CD4-positive, alpha-beta T cell treated with Interleukin-15 for 1 hour (primary cell): ENCODE results near the gene FOXP1.

ENCODE experiments used
- DNase-seq: peaks from one replicate; pipeline ENCODE4 v3.0.0-alpha.2; 2020

The FOXP1 gene

GRCh38 chr3:71156062-71156665, 427.4 kb downstream of the FOXP1 start:
- DNase-seq, result no peak

- DNase-seq, result no peak
Measured at GRCh38 chr3:71154846-71155245, 428.7 kb downstream of the FOXP1 start.

- DNase-seq, result no peak
Measured at GRCh38 chr3:71153713-71154112, 429.8 kb downstream of the FOXP1 start.

GRCh38 chr3:71152892-71153265, 430.6 kb downstream of the FOXP1 start:
- no peak for DNase-seq

- DNase-seq, result no peak
Measured at GRCh38 chr3:71152039-71152891, 431.3 kb downstream of the FOXP1 start.

DNA sequence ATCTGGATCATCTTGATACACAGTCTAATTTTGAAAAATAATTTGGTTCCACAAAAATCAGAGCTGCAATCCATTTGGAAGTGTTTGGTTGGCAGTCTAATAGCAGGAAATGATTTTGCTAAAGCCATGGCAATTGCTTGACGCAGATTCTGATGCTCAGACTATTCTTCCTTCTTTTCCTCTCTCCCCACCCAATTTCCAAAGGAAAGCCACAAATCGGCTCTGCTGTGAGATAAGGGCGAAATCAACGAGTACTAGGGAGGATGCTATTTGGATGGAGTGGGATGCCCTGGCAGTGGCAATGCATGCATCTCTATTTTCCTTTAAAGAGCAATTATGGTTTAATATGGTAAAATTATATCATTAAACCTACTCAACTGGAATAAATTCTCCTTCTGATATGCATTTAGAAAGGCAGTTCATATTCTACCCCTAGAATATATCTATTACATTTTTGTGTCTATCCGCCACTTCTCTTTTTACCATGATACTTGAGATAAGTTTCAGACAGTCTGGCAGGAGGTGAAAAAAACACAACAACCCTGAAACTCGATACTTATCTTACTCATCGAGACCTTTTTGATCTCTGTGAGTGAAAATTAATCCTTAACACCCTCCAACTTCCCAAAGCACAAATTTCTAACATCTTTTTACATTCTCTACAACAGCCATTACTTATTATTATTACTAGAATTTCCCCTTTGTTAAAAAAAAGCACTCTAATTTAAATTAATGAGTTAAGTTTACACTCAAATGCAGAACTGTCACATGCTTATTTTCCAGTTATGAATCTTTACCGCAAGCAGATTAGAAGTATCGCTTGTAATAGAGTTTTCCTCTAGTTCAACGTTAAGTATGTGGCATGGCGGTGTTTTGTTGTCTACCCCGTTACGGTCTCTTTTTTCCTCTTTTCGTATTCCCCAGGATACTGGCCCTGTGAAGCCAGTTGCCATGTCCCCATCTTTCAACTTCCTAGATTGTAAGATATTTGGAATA, 433.3 kb downstream of the FOXP1 start:
- no peak for DNase-seq

- DNase-seq, result no peak
Measured at GRCh38 chr3:71148455-71149060, 435.0 kb downstream of the FOXP1 start.

DNA sequence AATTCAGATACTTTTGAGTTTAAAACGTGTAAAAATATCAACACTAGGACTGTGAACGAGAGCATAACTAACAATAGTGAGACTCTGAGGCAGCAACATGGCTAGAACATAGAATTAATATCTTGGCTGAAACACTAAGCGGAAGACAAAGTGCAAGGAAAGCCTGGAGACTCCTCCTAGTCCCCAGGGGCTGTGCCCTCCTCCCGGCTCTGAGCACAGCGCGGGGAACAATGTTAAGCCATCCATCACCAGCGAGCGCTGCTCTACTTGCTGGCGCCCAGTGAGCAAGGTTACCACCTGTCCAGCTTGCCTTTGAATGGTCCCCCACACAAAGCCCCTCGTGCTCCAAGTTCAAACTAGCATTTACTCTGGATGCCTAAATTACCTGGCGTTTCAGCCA, 436.9 kb downstream of the FOXP1 start:
- DNase-seq, result no peak

DNA sequence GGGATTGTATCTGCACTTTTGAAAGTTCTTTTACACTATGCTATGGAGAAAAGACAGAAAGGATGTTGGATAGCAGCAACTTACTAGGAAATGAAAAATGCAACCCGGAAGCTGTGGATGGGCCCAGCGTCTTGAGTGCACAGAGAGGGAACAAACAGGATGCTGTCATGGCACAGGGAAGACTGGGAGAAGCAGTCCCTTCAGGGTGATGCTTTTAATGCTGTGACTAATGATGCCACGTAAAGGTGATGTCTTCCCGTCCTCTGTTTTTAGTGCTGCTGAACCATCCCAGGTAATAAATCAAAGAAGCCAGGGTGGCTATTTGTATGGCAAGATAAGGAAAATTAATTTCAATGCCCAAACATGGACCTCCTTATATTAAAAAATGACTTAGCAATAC, 437.6 kb downstream of the FOXP1 start:
- no peak for DNase-seq

DNA sequence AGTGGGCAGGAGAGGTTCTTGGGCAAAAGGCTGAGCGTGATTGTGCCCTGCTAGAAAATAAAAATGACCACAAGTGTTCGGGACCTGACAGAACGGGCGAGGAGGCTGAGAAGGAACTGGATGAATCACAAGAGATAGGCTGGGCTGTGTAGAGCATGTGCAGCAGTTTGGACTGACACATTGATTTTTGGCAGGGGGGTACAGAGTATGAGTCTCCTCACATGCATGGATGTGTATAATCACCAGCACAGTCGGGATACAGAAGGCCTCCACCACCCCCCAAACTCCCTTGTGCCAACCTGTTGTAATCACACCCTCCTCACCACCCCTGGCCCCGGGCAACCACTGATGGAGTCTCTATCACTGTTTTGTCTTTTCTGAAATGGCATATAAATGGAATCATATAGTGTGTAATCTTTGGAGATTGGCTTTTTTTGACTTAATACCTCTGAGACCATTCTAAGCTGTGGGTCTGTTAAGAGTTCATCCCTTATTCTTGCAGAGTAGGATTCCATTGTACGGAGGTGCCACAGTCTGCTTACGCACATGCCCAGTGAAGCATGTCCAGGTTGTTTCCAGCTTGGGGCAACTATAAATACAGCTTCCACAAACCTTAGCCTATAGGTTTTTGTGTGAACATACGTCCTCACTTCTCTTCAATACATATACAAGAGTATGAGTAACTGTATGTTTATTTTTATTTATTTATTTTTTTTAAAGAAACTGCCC, 438.8 kb downstream of the FOXP1 start:
- DNase-seq, result no peak

GRCh38 chr3:71143493-71143892, 440.0 kb downstream of the FOXP1 start:
- no peak for DNase-seq

DNA sequence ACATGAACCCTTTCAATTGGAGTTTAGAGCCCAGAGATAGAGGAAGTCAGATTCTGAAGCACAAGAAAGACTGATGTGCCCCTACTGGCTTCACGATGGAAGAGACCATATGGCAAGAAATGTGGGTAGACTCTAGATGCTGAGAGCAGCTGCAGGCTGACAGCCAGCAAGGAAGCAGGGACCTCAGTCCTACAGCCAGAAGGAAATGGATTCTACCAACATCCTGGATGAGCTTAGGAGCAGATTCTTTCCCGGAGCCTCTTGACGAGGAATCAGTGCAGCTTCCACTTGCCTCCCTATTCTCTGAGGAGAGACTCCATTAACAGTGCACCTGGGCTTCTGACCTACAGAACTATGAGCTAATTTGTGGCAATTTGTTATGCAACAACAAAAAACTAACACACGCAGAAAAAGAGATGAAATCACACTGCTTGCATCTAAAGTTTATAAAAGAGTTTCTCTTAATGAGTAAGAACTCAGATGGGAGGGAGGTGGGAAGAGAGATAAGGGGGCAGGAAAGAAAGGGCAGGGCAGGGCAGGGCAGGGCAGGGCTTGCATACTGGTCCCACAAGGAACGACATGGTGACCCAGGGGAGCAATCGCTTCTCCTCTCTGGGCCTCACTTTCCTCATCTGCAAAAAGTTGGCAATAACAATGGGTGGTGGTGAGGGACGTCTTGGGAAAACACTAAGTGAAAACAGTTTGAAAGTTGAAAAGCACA, 440.9 kb downstream of the FOXP1 start:
- DNase-seq, result no peak

DNA sequence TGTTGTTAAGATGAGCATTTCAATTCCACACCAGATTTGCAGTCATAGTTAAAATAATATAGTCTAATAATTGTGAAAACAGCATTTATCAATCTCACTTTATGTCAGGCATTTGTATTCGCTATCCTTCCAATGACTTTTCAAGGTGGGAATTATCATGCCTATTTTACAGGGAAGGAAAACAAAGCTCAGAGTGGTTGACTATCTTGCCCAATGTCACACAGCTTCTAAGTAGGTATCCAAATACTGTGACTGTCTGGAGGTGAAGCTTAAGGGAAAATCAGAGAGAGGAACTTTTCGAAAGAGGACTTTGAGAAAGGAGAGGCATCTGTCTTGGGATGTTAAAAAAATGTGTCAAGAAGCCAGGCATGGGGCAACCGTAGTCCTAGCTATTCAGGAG, 443.1 kb downstream of the FOXP1 start:
- DNase-seq, result no peak

DNA sequence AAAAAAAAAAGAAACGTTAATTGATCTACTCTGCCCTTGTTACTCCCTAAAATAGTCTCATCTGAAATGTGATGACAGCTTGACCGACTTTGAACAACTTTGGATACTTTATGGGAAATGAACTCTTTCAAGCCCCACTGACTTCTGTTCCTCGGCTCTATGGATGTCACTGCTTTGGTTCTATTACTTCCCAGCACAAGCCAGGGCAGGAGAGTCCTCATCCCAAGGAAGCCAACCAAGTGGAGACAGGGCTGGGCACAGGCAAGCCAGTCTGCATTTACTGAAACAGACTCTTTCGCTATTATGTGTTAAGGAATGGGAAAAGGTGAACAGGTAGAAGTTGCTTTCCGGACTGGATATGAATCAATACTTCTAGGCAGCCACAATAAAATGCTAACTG, 444.0 kb downstream of the FOXP1 start:
- no peak for DNase-seq

- DNase-seq, result no peak
Measured at GRCh38 chr3:71138410-71138809, 445.1 kb downstream of the FOXP1 start.

DNA sequence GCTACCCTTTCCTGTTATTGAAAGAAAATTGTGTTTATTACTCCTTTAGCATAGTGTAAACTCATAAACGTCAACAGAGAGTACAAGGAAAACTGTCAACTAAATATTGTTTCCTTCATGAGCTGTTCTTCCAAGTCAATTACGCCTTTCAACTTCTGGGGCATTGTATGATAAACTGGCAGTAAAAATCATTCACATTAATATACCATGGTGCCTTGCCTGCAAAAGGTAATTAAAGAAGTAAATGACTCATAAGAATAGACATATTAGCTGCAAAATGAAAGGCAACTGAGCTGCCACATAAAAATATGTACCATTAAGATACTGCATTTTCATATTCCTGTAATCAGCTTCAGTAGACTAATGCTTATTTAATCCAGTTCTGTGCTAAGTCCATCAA, 447.3 kb downstream of the FOXP1 start:
- no peak for DNase-seq

DNA sequence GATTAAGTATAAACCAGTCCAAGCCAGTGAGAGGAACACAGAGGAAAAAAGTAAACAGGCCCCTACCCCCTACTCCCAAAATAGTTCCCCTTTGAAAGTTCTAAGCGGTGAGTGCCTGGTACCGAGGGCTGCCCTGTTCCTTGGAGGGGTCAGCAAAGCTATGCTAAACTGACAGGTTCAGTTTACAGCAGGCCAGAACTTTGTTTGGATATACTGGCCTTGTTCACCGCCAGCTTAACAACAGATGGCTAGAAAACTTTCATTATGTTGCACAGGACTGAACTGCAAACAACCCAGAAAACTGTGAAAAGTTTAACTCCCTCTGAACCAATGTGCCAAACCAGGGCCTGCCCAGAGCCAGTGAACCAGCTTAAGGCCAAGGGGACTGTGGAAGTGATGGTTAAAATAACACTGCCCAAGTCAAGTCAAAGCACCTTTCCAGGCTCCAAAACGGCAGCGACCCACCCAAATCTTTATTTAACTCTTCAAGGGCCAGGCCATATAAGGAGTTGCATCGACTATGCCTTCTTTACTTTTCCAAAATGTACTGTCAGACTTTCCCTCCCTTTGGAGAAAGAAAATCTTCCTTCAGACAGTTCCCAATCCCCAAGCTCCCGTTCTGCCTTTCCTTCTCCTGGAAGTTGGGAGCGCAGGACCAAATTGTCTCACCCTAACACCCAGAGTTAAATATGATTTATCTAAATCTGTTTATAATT, 448.0 kb downstream of the FOXP1 start:
- DNase-seq, result no peak

DNA sequence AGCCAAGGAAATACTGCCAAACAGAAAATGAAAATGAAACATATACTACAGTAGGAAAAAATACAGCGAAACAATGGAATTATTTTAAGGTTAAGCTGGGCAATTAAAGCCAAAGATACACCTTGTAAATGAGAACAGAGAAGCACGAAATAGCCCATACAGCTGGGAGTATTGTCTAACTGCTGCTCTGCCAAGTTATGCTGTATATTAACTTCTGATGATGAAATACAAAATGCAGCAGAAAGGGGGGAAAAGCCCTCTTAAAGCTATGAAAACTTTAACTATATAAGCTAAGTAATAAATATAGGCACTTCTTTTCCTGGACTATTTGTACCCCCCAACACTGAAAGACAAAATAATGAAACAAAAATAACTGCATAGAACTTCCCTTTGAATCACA, 449.0 kb downstream of the FOXP1 start:
- no peak for DNase-seq

GRCh38 chr3:71133865-71134264, 449.7 kb downstream of the FOXP1 start:
- no peak for DNase-seq

DNA sequence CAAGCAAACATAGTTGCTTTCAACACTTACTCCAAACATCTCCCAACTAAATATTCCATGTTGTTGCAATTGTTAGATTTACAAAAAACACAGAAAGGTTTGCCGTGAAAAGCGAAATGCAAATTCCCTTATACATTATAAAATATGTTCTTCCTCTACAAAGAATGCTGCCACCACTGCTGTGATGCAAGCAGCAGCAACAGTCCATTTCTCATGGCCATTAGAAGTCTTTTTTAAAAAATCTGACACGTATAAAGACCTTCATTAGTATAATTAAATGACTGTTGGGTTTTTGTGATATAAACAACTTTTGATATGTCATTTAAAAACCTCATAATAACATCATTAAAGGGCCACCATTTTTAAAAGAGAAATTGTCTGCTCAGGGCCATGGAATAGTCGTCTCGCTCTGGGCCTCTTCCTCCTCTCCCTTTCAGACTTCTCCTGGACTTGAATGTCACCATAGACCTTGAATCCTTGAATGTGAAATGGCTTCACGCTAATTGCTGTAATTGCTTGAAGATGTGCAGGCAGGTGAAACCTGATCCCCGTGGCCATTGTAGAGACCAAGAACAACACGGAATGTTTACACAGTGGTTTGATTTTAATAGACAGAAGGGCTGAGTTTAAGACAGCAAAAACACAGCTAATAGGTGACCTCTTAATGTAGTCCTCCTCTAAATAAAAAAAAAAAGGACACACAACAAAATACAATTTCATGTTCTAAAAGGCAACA, 450.4 kb downstream of the FOXP1 start:
- DNase-seq, result no peak
